BLaER1 treated with 17β-estradiol and CSF1 and Interleukin-3, amounts not matched to agents 10 nM and 100 nM (cell line): ENCODE results near the gene GRK5.

Experiments used
- H3K27ac ChIP-seq, 11 experiments: shearing (Covaris generic); formaldehyde crosslinking; 2 replicates each; pipeline ENCODE4 v1.8.1; 2022
- H3K27me3 ChIP-seq, 11 experiments: shearing (Covaris generic); formaldehyde crosslinking; 2 replicates each; pipeline ENCODE4 v1.8.1; 2022
- H3K36me3 ChIP-seq, 11 experiments: shearing (Covaris generic); formaldehyde crosslinking; 2 replicates each; pipeline ENCODE4 v1.8.1; 2022
- H3K4me1 ChIP-seq, 10 experiments: shearing (Covaris generic); formaldehyde crosslinking; 2 replicates each; pipeline ENCODE4 v1.8.1; 2022
- H3K4me2 ChIP-seq, 11 experiments: shearing (Covaris generic); formaldehyde crosslinking; 2 replicates each; pipeline ENCODE4 v1.8.1; 2022
- H3K4me3 ChIP-seq, 10 experiments: shearing (Covaris generic); formaldehyde crosslinking; 2 replicates each; pipeline ENCODE4 v1.8.1; 2022
- H3K9ac ChIP-seq, 11 experiments: shearing (Covaris generic); formaldehyde crosslinking; 2 replicates each; pipeline ENCODE4 v1.8.1; 2022
- H3K9me3 ChIP-seq, 11 experiments: shearing (Covaris generic); formaldehyde crosslinking; replicated peaks in 1 of 11; 2 replicates each; pipeline ENCODE4 v1.8.1; 2022
- H4K20me1 ChIP-seq, 11 experiments: shearing (Covaris generic); formaldehyde crosslinking; 2 replicates each; pipeline ENCODE4 v1.8.1; 2022
- Cebpa-rat ChIP-seq, 11 experiments: shearing (Covaris generic); IDR thresholded peaks; 2 replicates each; pipeline ENCODE4 v1.8.1; 2022

Gene GRK5

GRCh38 chr10:119409906-119410305 is 202.5 kb downstream of the GRK5 start:
- peaks cover 34 to 59% (median 52%) of the 10 kb centered on the region in 10 experiments for H3K4me1 ChIP-seq

GRCh38 chr10:119410361-119411116 is 203.2 kb downstream of the GRK5 start:
- Histone ChIP-seq H3K9ac (no peak overlapping the region), H3K36me3 (no peaks in the 10 kb centered on the region), H3K4me1 (peaks cover 33 to 56% (median 46%) of the 10 kb centered on the region in 10 experiments), H3K9me3 (no peaks in the 10 kb centered on the region), H3K4me3 (no peak overlapping the region), H3K4me2 (no peak overlapping the region), H3K27me3 (peaks cover 0 to 20% (median 13%) of the 10 kb centered on the region in 11 experiments; a peak in 13 of 22 replicates), H4K20me1 (no peaks in the 10 kb centered on the region), H3K27ac (no peak overlapping the region)
- TF ChIP-seq Cebpa-rat (IDR thresholded peaks at IDR 0.05): no peak

More at GRCh38 chr10:119409906-119410305, 202.5 kb downstream of the GRK5 start:
- H3K27ac ChIP-seq: no peak overlapping the region
- H3K4me2 ChIP-seq: no peak overlapping the region
- TF ChIP-seq Cebpa-rat (IDR thresholded peaks at IDR 0.05): no peak
- H3K9me3 ChIP-seq: no peaks in the 10 kb centered on the region
- no peaks in the 10 kb centered on the region for H3K36me3 ChIP-seq
- no peak overlapping the region for H3K9ac ChIP-seq
- no peak overlapping the region for H3K4me3 ChIP-seq
- no peaks in the 10 kb centered on the region for H4K20me1 ChIP-seq
- H3K27me3 ChIP-seq: peaks cover 0 to 20% (median 13%) of the 10 kb centered on the region in 11 experiments; a peak in 12 of 22 replicates

- TF ChIP-seq Cebpa-rat (IDR thresholded peaks at IDR 0.05): no peak
- peak overlapping the region in 9 of 11 experiments; percentile 36 to 85 (median 65); a peak in 14 of 22 replicates for H3K4me2 ChIP-seq
- no peaks in the 10 kb centered on the region for H3K9me3 ChIP-seq
- H3K9ac ChIP-seq: peak overlapping the region in 1 of 11 experiments; percentile 34; a peak in 1 of 22 replicates
- no peak overlapping the region for H3K4me3 ChIP-seq
- H3K4me1 ChIP-seq: peaks cover 13 to 38% (median 31%) of the 10 kb centered on the region in 10 experiments
- 0 out of 22 replicates have a peak, but pooled peaks cover 0 to 4% (median 0%) of the 10 kb centered on the region in 11 experiments for H4K20me1 ChIP-seq
- no peak overlapping the region for H3K27ac ChIP-seq
- H3K36me3 ChIP-seq: no peaks in the 10 kb centered on the region
- H3K27me3 ChIP-seq: peaks cover 0 to 25% (median 13%) of the 10 kb centered on the region in 11 experiments; a peak in 14 of 22 replicates
Measured at GRCh38 chr10:119412244-119413092, 205.1 kb downstream of the GRK5 start.

- Histone ChIP-seq H3K4me1 (peaks cover 7 to 33% (median 25%) of the 10 kb centered on the region in 10 experiments), H3K27ac (no peak overlapping the region), H3K9me3 (no peaks in the 10 kb centered on the region), H3K4me3 (no peak overlapping the region), H3K9ac (peak overlapping the region in 2 of 11 experiments; percentile 14 to 34; a peak in 2 of 22 replicates), H3K4me2 (peak overlapping the region; percentile 1 to 85 (median 60); a peak in 18 of 22 replicates), H4K20me1 (peaks cover 0 to 6% (median 0%) of the 10 kb centered on the region in 11 experiments; a peak in 2 of 22 replicates), H3K27me3 (peaks cover 0 to 25% (median 13%) of the 10 kb centered on the region in 11 experiments; a peak in 14 of 22 replicates), H3K36me3 (no peaks in the 10 kb centered on the region)
- TF ChIP-seq Cebpa-rat (IDR thresholded peaks at IDR 0.05): no peak
Measured at GRCh38 chr10:119413093-119413453, 205.7 kb downstream of the GRK5 start.

GRCh38 chr10:119413471-119414080 is 206.2 kb downstream of the GRK5 start:
- Histone ChIP-seq H3K27ac (no peak overlapping the region), H3K27me3 (peaks cover 0 to 25% (median 13%) of the 10 kb centered on the region in 11 experiments; a peak in 14 of 22 replicates), H3K9ac (peak overlapping the region in 4 of 11 experiments; percentile 14 to 34 (median 18); a peak in 5 of 22 replicates), H3K36me3 (no peaks in the 10 kb centered on the region), H3K4me1 (peaks cover 6 to 33% (median 22%) of the 10 kb centered on the region in 10 experiments; a peak in 18 of 20 replicates), H3K4me3 (no peak overlapping the region), H4K20me1 (peaks cover 0 to 6% (median 0%) of the 10 kb centered on the region in 11 experiments; a peak in 2 of 22 replicates), H3K9me3 (no peaks in the 10 kb centered on the region), H3K4me2 (peak overlapping the region; percentile 1 to 85 (median 60); a peak in 18 of 22 replicates)
- no peak for TF ChIP-seq Cebpa-rat (IDR thresholded peaks at IDR 0.05)

GRCh38 chr10:119414081-119414611 is 206.8 kb downstream of the GRK5 start:
- no peak for TF ChIP-seq Cebpa-rat (IDR thresholded peaks at IDR 0.05)
- Histone ChIP-seq H4K20me1 (peaks cover 0 to 6% (median 0%) of the 10 kb centered on the region in 11 experiments; a peak in 2 of 22 replicates), H3K9me3 (no peaks in the 10 kb centered on the region), H3K27me3 (peaks cover 0 to 25% (median 13%) of the 10 kb centered on the region in 11 experiments; a peak in 14 of 22 replicates), H3K4me1 (peaks cover 6 to 33% (median 22%) of the 10 kb centered on the region in 10 experiments; a peak in 18 of 20 replicates), H3K4me3 (no peak overlapping the region), H3K4me2 (peak overlapping the region in 10 of 11 experiments; percentile 1 to 85 (median 62); a peak in 19 of 22 replicates), H3K9ac (peak overlapping the region in 4 of 11 experiments; percentile 14 to 34 (median 18); a peak in 5 of 22 replicates), H3K27ac (no peak overlapping the region), H3K36me3 (no peaks in the 10 kb centered on the region)

GRCh38 chr10:119415121-119415520 is 207.8 kb downstream of the GRK5 start:
- Histone ChIP-seq H3K4me2 (peak overlapping the region in 3 of 11 experiments; percentile 4 to 31 (median 26); a peak in 1 of 22 replicates), H3K9me3 (no peaks in the 10 kb centered on the region), H4K20me1 (peaks cover 0 to 6% (median 0%) of the 10 kb centered on the region in 11 experiments; a peak in 2 of 22 replicates), H3K36me3 (no peaks in the 10 kb centered on the region), H3K4me1 (peaks cover 6 to 33% (median 22%) of the 10 kb centered on the region in 10 experiments; a peak in 18 of 20 replicates), H3K27me3 (peaks cover 0 to 25% (median 13%) of the 10 kb centered on the region in 11 experiments; a peak in 14 of 22 replicates), H3K27ac (no peak overlapping the region), H3K9ac (no peak overlapping the region), H3K4me3 (no peak overlapping the region)
- no peak for TF ChIP-seq Cebpa-rat (IDR thresholded peaks at IDR 0.05)
